ENCODE data around the gene CCM2.

Gene CCM2

GRCh38 chr7:45000093-45001032 lies at the start of gene CCM2:
CCM2 (plus strand) TSS chr7:45000201; CDS start chr7:45000334, 133 bp downstream.
- no peak for DNase-seq

DNA sequence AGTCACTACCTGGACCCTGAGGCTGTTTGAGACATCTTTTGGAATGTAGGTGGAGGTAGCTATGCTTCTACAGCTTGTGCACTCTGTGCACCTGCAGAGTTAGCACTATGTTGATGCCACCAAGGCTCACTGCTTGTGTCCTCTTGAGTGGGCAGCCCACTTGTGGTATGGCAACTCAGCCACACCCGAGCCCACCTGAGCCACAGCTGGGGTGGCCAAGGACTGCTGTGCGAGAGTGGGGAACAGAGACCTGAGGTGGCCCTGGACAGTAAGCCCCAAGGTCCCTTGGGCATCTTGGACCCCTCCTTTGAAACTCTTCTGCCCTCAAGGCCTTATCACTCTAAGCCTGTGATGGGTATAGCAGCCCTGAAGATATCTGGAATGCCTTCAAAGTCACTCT lies 46.8 kb upstream of the CCM2 start:
- no peak for DNase-seq

DNA sequence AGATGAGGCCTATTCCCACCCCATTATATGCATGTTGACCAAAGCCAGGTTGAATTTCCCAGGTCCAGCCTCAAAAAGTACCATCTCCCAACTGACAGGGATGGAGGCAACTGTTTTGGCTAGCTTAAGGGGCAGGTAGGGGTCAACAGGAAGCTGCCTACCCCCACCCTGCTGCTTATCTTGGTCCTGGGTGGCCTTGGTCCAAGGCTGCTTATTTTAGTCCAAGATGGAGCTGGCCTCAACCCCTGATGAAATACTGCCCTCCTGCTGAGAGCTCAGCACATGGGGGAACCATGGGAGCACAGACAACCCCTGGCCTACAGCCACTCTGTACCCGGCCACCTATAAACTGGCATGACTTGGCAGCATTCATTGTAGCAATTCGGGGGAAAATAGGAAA lies 44.3 kb upstream of the CCM2 start:
- DNase-seq = no peak

- DNase-seq = no peak
These were observed 43.7 kb upstream of the CCM2 start for GRCh38 chr7:44956157-44956766.

DNA sequence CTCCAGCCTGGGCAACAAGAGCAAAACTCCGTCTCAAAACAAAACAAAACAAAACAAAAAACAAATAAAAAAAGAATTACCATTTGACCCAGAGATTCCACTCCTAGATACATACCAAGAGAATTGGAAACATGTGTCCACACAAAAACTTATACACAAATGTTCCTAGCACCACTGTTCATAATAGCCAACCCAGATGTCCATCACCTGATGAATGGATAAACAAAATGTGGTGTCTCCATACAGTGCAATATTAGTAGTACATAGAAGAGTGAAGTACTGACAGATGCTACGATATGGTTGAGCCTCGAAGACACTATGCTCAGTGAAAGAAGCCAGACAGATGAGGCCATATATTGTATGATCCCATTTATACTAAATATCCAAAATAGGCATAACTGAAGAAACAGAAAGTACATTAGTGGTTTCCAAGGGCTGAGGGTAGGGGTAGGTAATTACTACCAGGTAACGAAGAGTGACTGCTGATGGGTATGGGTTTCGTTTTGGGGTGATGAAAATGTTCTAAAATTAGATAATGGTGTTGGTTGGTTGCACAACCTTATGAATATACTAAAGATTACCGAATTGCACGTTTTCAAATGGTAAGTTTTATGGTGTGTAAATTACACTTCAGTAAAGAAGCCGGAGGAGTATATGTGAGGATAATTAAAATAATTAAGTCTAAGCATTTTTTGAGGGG lies 41.2 kb upstream of the CCM2 start:
- DNase-seq = no peak

DNA sequence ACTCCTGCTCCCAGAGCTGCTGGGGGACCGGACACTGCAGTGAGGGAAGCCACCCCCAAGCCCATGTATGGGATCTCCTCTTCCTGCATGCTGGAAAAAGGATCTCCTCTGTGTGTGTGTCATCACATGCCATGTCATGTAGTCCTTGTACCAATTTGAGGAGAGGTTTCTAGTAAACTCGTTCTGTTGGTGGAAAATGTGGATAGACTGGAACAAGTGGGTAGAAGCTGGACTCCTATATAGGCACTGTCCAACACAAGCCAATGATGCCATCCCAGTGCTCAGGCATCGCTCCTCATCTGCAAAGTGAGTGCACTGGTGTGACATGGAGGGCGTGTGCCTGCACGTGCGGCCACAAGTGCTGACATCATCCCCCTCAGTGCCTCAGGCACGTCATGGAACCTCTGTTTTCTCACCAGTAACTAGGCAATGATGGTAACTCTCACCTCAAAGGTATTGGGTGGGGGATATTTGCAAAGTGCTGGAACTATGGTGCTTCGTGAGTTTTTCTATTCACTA lies 40.5 kb upstream of the CCM2 start:
- DNase-seq = no peak

DNA sequence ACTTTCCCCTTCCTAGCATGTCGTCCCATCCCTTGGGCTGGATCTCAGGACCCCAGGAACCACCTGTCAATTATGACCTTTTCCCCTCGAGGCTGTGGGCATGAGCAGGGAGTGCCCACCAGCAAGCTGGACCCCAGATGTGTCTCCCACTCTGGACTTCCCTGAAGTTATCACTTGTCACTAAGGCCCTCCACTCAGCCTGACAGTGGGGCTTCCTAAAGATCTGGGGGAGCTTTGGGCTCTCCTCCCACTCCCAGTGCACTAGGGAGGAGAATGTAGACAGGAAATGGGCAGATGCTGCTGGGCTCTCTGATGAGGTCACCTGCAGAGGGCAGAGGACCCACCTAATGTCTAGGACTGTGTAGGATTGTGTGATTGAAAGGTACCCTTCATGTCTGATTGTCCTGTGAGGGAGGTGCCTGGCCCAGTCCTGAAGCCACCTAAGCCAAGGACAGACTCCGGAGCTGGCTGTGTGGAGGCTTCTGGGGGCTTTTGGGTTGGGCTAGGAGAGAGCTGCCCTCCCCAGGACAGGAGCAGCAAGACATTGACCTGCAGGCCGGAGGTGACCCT lies 39.9 kb upstream of the CCM2 start:
- no peak for DNase-seq

GRCh38 chr7:44961844-44962482 lies 38.0 kb upstream of the CCM2 start:
- no peak for DNase-seq

DNA sequence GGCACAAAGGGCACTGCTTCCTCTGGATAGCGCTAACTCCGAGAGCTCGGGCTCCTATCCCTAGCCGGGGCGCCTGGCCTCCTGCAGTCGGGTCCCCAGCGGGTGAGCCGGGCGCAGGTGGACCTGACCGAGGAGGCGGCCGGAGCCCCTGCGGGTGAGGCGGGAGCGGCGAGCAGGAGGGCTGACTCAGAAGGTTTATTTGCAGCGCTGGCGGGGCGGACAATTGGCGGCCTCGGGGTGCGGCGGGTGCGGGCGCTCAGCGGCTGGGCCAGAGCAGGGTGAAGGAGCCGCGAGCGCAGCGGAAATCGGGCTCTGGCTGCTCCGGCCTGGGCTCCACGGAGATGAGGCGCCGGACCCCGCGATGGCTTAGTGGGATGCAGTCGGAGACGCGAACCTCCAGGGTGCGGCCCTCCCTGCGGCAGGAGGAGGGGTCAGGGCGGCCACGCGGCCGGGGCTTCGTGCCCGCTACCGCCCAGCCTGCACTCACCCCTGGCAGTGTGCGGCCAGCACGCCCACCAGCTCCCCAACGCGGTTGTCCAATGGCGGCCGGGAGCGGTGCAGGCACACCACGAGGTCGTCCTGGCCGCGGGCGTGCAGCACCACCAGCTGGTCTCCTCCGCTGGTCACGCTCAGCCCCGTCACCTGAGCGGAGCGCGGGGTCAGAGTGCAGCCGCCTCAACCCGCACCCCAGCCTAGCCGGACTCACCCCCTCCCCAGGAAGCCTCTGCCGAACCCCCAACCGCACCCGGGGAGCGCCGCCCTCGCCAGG lies 37.3 kb upstream of the CCM2 start:
- no peak for DNase-seq

DNA sequence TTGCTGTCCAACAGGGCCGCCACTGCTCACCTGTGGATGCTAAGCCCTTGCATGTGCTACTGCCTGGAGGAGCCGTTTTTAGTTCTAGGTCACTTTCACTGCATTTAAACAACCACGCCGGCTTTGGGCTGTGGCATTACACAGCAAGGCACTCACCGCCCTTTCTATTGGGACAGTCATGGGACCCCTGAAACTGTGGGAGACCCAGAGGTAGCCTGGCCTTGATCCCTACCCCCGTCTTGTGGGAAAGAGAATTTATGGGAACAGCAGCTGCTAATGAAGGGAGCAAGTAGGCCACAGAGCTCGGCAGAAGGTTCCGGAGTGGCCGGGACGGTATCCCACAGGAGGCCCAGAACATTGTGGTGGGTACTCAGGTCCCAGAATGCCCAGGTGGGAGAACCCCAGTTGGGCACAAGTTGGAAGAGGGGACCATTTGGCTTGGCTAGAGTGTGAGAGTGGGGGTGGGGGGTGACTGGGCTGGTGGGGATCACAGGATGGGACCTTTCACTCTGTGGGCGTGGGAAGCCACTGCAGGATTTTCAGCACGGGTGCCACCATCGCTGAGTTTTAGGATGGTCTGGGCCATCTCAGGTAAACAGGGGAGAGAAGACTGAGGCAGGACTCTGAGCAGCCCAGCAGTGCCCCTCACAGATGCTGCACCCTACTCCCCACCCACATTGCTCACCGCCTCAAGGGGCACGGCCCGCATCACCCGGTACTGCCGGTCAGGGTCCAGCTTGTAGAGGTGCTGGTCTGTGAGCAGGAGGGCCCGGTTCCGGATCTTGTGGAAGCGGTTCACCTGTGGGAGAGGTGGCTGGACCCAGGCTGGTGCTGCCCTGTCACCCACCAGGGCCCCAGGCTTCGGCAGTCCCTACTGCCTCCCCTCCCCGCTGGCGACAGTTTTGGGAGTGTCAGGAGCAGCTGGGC lies 36.4 kb upstream of the CCM2 start:
- DNase-seq = no peak

- no peak for DNase-seq
These were observed 35.6 kb upstream of the CCM2 start for GRCh38 chr7:44964384-44964830.

- no peak for DNase-seq
These were observed 35.1 kb upstream of the CCM2 start for GRCh38 chr7:44964831-44965440.

DNA sequence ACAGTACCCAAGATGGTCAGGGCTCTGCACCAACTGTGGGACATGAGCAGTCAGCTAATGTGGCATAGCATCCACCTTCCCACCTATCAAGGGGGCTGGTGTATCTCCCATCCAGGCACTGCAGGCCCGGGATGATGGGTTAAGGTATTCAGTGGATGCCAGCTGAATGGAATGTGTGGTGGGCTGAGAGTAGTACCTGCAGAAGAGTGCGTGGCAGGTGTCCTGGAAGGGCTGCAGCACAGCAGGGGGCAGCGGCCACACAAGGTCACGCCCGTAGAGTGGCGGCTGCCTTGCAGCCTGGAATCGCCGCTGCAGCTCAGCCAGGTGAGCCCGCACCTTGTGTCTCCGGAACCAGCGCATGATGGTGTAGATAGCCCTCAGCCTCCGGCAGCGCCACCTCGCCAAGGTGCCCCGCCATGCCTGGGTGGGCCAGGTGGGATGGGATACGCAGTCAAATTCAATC lies 34.5 kb upstream of the CCM2 start:
- no peak for DNase-seq

DNA sequence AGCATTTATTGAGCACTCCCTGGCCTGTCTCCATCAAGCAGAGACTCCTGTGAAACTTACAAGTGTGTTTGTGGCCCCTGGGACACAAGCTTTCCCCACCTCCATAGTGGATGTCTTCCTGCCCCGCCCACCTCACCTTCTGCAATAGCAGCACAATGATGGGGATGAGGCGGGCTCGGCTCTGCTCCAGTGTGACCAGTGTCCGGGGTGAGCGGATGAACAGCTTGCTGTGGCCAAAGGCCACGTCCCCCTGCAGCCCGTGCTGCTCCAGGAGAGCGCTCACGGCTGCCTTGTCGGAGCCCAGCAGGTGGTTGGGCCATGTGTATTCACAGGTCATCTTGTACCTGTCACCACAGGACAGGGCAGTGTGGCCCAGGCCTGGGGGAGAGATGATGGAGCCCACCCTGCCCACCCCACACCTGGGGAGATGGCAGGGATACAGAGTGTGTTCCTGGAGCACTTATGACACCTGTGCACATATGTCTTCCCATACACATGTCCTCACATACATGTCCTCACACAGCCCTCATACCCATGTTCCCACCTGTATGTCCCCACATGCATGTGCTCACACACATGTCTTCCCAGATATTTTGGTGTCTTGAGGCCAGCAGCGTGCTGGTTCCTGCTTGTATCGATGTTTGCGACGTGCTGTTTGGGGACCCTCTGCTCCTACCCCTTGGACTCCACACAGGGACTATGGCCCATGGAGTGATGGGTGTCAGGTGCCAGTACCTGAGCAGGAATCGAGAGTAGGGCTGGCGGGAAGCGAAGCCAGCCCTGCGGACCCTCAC lies 33.9 kb upstream of the CCM2 start:
- no peak for DNase-seq

- no peak for DNase-seq
These were observed 33.1 kb upstream of the CCM2 start for GRCh38 chr7:44966731-44967538.

DNA sequence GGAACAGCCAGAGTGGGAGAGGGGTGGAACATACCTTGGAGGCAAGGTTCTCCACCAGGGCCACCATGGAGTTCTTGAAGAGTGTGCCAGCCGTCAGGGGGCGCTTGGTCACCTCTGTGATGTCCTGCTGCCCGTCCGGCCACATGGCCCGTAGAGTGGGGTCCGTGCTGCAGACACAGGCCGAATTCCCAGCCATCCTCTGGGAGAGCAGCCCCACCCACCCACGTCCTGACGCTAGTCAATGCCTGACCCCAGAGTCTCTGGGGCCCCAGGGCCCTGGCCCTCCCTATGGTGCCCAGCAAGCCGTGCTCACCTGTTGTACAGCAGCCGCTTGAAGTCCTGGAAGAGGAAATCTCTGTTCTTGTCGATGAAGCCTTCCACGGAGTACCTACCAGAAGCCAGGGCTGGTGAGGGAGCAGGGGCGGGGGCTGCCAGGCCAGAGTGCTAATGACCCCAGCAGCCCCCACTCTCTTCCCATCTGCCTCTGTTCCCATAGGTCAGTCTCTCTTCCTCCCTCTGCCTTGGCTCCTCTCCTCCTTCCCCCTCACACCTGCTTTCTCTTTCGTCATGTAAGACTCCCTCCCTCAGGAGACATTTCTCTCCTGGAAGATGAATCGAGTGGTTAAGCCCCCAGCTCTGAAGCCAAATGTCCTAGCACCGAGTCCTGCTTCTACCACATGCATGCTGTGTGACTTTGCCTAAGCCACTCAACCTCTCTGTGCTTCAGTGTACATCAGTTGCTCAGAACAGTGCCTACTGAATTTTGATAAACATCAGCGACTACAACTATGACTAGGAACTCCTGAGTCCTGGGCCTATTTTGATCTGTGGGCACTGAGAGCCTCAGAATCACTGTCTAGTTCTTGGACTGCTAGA lies 32.2 kb upstream of the CCM2 start:
- DNase-seq = no peak

GRCh38 chr7:44969049-44969700 lies 30.8 kb upstream of the CCM2 start:
- no peak for DNase-seq

All from GF-D8 (cell line).